IMR-90 (cell line): ENCODE results near the gene AGXT. TPM values are rescaled to one million over a fixed set of nuclear protein-coding genes. Genes with fewer than 3 reads are reported as not detected.

Source experiments
- ATAC-seq: fragments of 200-7000 bp; cut with Tn5 transposase; 2 replicates; pipeline ENCODE4 v1.9.1; 2020; ENCODE audit warnings: low read depth, mild to moderate bottlenecking, moderate library complexity
- BruUV-seq: library from RNA; stranded (reverse); fragments of 400-500 nt; replicated peaks from 2 replicates; lab custom pipeline; 2021; lab: Mats Ljungman, UMichigan
- CTCF ChIA-PET: fragments of 300-600 bp; formaldehyde crosslinking; extraction: SDS; loops from one replicate; lab custom pipeline; 2021; ENCODE audit warnings: antibody characterized with exemption; lab: Yijun Ruan, JAX
- POLR2A ChIA-PET: fragments of 300-600 bp; sonication (Branson Sonifier 250); formaldehyde crosslinking; loops from one replicate; lab custom pipeline; 2022; ENCODE audit warnings: antibody characterized with exemption; ENCODE audit not compliant: unreplicated experiment; lab: Charles Lee
- DNase-seq: peaks from one replicate; pipeline ENCODE4 v3.0.0; 2013
- H2AFZ ChIP-seq: replicated peaks from 2 replicates; pipeline ENCODE3; 2013; ENCODE audit warnings: low read length, mild to moderate bottlenecking; ENCODE audit not compliant: poor library complexity
- H2AK5ac ChIP-seq: 2 replicates; pipeline ENCODE4 v1.6.1; 2013; ENCODE audit warnings: low read depth, low read length, inconsistent platforms
- H2AK9ac ChIP-seq: replicated peaks from 2 replicates; pipeline ENCODE3; 2013; ENCODE audit warnings: mild to moderate bottlenecking, low read depth, low read length, moderate library complexity; ENCODE audit not compliant: poor library complexity
- H2BK120ac ChIP-seq: 2 replicates; pipeline ENCODE4 v1.6.1; 2013; ENCODE audit warnings: low read depth, low read length, inconsistent platforms
- H2BK15ac ChIP-seq: 3 replicates; pipeline ENCODE4 v1.6.1; 2013; ENCODE audit warnings: low read depth, low read length, inconsistent platforms
- H2BK20ac ChIP-seq: 2 replicates; pipeline ENCODE4 v1.6.1; 2013; ENCODE audit warnings: low read depth, mild to moderate bottlenecking, inconsistent platforms, low read length, moderate library complexity
- H2BK5ac ChIP-seq: 2 replicates; pipeline ENCODE4 v1.6.1; 2013; ENCODE audit warnings: mild to moderate bottlenecking, low read depth, low read length, inconsistent platforms; ENCODE audit not compliant: poor library complexity, severe bottlenecking
- H3K14ac ChIP-seq: replicated peaks from 2 replicates; pipeline ENCODE4 v1.6.1; 2013; ENCODE audit warnings: low read depth, low read length, inconsistent platforms
- H3K18ac ChIP-seq: 2 replicates; pipeline ENCODE4 v1.6.1; 2013; ENCODE audit warnings: low read depth, low read length, control low read depth
- H3K23ac ChIP-seq: 2 replicates; pipeline ENCODE4 v1.6.1; 2013; ENCODE audit warnings: low read depth, low read length, inconsistent platforms
- H3K27ac ChIP-seq: 2 replicates; pipeline ENCODE4 v1.5.1; 2013; ENCODE audit warnings: mild to moderate bottlenecking, control low read depth, low read length; ENCODE audit not compliant: insufficient read depth
- H3K27me3 ChIP-seq: 2 replicates; pipeline ENCODE4 v1.6.1; 2013; ENCODE audit warnings: low read length; ENCODE audit not compliant: control insufficient read depth, insufficient read depth
- H3K36me3 ChIP-seq: 2 replicates; pipeline ENCODE4 v1.6.1; 2013; ENCODE audit warnings: low read length, mixed read lengths; ENCODE audit not compliant: control insufficient read depth, insufficient read depth
- H3K4ac ChIP-seq: 2 replicates; pipeline ENCODE4 v1.6.1; 2013; ENCODE audit warnings: low read depth, low read length, inconsistent platforms
- H3K4me1 ChIP-seq: 2 replicates; pipeline ENCODE4 v1.6.1; 2013; ENCODE audit warnings: low read length, mixed read lengths; ENCODE audit not compliant: control insufficient read depth, insufficient read depth
- H3K4me2 ChIP-seq: 2 replicates; pipeline ENCODE4 v1.6.1; 2013; ENCODE audit warnings: low read depth, mild to moderate bottlenecking, control low read depth, low read length, moderate library complexity
- H3K4me3 ChIP-seq: 2 replicates; pipeline ENCODE4 v1.5.1; 2013; ENCODE audit warnings: low read depth, mild to moderate bottlenecking, control low read depth, low read length, moderate library complexity; ENCODE audit not compliant: insufficient read depth
- H3K56ac ChIP-seq: 2 replicates; pipeline ENCODE4 v1.6.1; 2013; ENCODE audit warnings: low read length, inconsistent platforms; ENCODE audit not compliant: insufficient read depth; ENCODE audit errors: extremely low read depth
- H3K79me1 ChIP-seq, 2 experiments: 2 replicates each; pipeline ENCODE4 v1.6.1; 2013; ENCODE audit warnings: low read length in 2 of 2, inconsistent platforms in 1 of 2, low read depth in 1 of 2
- H3K9ac ChIP-seq: 2 replicates; pipeline ENCODE4 v1.6.1; 2013; ENCODE audit warnings: low read depth, low read length, control low read depth
- H3K9me1 ChIP-seq: 2 replicates; pipeline ENCODE4 v1.6.1; 2013; ENCODE audit warnings: low read length, inconsistent platforms; ENCODE audit not compliant: insufficient read depth
- H3K9me3 ChIP-seq: 2 replicates; pipeline ENCODE4 v1.6.1; 2013; ENCODE audit warnings: low read length; ENCODE audit not compliant: control insufficient read depth, insufficient read depth
- H4K20me1 ChIP-seq: 2 replicates; pipeline ENCODE4 v1.6.1; 2013; ENCODE audit warnings: low read length, inconsistent platforms; ENCODE audit not compliant: insufficient read depth
- H4K5ac ChIP-seq: 2 replicates; pipeline ENCODE4 v1.6.1; 2013; ENCODE audit warnings: mild to moderate bottlenecking, low read depth, low read length, control low read depth
- H4K8ac ChIP-seq, 2 experiments: 2 replicates each; pipeline ENCODE4 v1.6.1; 2013; ENCODE audit warnings: low read depth in 2 of 2, low read length in 2 of 2, control low read depth in 1 of 2, inconsistent platforms in 1 of 2
- H4K91ac ChIP-seq: 2 replicates; pipeline ENCODE4 v1.6.1; 2013; ENCODE audit warnings: low read depth, low read length, inconsistent platforms; ENCODE audit not compliant: insufficient read depth
- BHLHE40 ChIP-seq: fragments of 150-350 bp; IDR thresholded peaks from 2 replicates; pipeline ENCODE4 v1.6.1; 2016; ENCODE audit warnings: mild to moderate bottlenecking, low read depth, low read length
- CEBPB ChIP-seq: IDR thresholded peaks from 2 replicates; pipeline ENCODE4 v1.6.1; 2012; ENCODE audit warnings: low read depth, low read length, improper control_type of control experiment
- CHD1 ChIP-seq: IDR thresholded peaks from 2 replicates; pipeline ENCODE4 v1.6.1; 2012; ENCODE audit warnings: low read depth, low read length, improper control_type of control experiment
- FOS ChIP-seq: fragments of 150-350 bp; IDR thresholded peaks from 2 replicates; pipeline ENCODE4 v1.6.1; 2016; ENCODE audit warnings: low read depth, low read length
- MAZ ChIP-seq: IDR thresholded peaks from 2 replicates; pipeline ENCODE4 v1.6.1; 2012; ENCODE audit warnings: low read depth, mild to moderate bottlenecking, low read length, improper control_type of control experiment, moderate library complexity, borderline replicate concordance
- NFE2L2 ChIP-seq: fragments of 150-350 bp; IDR thresholded peaks from 2 replicates; pipeline ENCODE4 v1.6.1; 2016; ENCODE audit warnings: low read depth, mild to moderate bottlenecking, low read length
- POLR2A ChIP-seq: IDR thresholded peaks from 2 replicates; pipeline ENCODE4 v1.6.1; 2012; ENCODE audit warnings: mild to moderate bottlenecking, low read depth, low read length
- RAD21 ChIP-seq: IDR thresholded peaks from 2 replicates; pipeline ENCODE4 v1.6.1; 2012; ENCODE audit warnings: low read length, improper control_type of control experiment
- RFX5 ChIP-seq: IDR thresholded peaks from 2 replicates; pipeline ENCODE4 v1.8.0; 2012; ENCODE audit warnings: low read depth, mild to moderate bottlenecking, low read length, moderate library complexity
- SMC3 ChIP-seq: fragments of 150-350 bp; IDR thresholded peaks from 2 replicates; pipeline ENCODE4 v1.6.1; 2016; ENCODE audit warnings: low read depth, mild to moderate bottlenecking, antibody characterized with exemption, low read length, moderate library complexity
- WGBS, 2 experiments: methylation state at CpG; one replicate each; pipeline versions ENCODE4 v1.1.5 to v1.1.7; 2013; ENCODE audit warnings: missing lambda C conversion rate in 2 of 2; ENCODE audit not compliant: insufficient read length in 1 of 2; ENCODE audit errors: extremely low coverage in 2 of 2; 5-methylcytosine and 5-hydroxymethylcytosine counted together
- dilution Hi-C: fragments of 300-500 bp; cut with HindIII; formaldehyde crosslinking; loops from one replicate; pipeline ENCODE4 v1.14.3; 2018; ENCODE audit warnings: low sequenced_read_pairs; ENCODE audit not compliant: unreplicated experiment
- in situ Hi-C: fragments of 300-500 bp; cut with MboI; formaldehyde crosslinking; loops from 3 replicates; pipeline ENCODE4 v1.14.3; 2019; ENCODE audit warnings: low sequenced_read_pairs, inconsistent platforms, mixed read lengths
- intact Hi-C: fragments of 100-400 bp; cut with micrococcal nuclease; formaldehyde crosslinking; loops from 2 replicates; pipeline ENCODE4 v1.10.0; 2022
- polyA plus RNA-seq, 3 experiments: library from polyadenylated mRNA; depleted of rRNA; stranded (reverse); fragments of >200 nt; gene quantifications; 2 replicates each; pipeline ENCODE4 v1.2.3, GENCODE V29; 2012; ENCODE audit warnings: low replicate concordance in 1 of 3
- total RNA-seq: library from RNA; depleted of rRNA; stranded (reverse); fragments of >200 nt; gene quantifications from 2 replicates; pipeline ENCODE4 v1.2.3, GENCODE V29; 2012
- TF ChIP-seq, protein P1 (sequence below): conservative IDR thresholded peaks from 2 replicates; pipeline ENCODE4 v1.5.1; 2012; ENCODE audit warnings: mild to moderate bottlenecking, low read depth, low read length, improper control_type of control experiment
- TF ChIP-seq, protein P2 (sequence below): fragments of 150-350 bp; IDR thresholded peaks from 2 replicates; pipeline ENCODE4 v1.6.1; 2016; ENCODE audit warnings: low read depth, mild to moderate bottlenecking, low read length, moderate library complexity, borderline replicate concordance

Gene AGXT
- total and polyA plus RNA-seq, 2 of the 4 experiments (the other 2 are of a cell fraction), result not detected

DNA sequence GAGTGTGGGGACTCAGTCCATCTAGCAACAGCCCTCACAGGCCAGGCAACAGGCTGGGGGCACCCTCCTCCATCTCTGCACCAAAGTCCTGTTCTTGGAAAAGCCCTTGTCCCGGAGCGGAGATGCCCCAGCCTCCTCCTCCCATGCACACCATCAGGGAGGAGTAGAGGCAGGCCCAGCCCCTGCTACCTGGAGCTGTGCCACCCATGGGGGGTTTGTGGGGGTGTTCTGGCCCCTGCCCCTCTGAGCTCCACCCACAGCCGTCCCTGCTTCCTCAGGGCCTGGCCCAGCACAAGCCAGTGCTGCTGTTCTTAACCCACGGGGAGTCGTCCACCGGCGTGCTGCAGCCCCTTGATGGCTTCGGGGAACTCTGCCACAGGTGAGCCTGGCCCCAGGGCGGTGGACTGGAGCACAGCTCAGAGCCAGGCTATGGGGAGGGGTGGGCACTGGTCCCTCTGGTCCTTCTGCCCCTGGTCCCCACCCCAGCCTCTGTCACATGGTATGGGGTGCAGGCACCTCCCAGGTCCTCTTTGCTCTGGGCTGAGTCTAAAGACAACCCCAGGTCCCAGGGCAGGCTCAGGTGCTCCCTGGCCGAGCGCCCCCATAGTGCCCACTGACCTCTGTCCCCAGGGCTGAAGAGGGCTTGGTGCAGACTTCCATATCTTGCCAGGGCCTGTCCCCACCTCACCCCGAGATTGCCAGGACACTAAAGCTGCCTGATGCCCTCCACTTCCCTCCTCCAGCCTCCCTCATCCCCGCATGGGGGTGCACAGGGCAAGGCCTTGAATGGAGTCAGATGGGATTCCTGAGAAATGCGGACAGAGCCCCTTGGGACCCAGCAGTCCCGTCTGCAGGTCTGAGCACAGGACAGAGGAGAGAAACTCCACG is 2.7 kb downstream of the AGXT start (continued):
- no peak for TF ChIP-seq RFX5

DNA sequence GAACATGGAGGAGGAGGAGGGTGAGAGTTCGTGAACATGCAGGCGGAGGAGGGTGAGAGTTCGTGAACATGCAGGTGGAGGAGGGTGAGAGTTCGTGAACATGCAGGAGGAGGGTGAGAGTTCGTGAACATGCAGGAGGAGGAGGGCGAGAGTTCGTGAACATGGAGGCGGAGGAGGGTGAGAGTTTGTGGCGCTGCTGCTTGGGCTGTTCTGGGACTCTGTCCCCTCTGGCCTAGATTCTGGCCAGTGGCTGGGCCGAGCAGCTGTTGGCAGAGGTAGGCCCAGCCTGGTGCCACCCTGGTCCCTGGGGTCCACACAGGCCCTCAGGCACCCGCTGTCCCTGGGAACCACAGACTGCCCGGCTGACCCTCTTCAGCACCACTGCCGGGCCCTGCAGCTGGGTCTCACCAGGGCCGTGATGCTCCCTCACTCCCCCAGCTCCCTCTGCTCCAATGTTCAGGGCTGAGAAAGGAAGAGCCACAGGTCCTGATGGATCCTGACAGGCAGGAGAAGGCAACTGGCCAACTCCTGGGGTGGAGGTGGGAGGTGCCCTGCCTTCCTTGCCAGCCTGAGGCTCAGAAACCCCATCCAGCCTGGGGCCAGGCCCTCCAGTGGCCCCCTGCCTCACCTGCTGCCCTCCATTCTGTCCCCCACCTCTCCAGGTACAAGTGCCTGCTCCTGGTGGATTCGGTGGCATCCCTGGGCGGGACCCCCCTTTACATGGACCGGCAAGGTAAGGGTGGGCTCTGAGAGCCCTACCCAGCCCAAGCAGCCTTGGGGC is 3.9 kb downstream of the AGXT start:
- no peaks in the 10 kb centered on the region for H3K36me3 ChIP-seq
- H2BK5ac ChIP-seq, result no peak overlapping the region
- ChIA-PET POLR2A (no interaction called here), CTCF (no interaction called here)
- H3K27me3 ChIP-seq, result peaks cover 35% of the 10 kb centered on the region
- H2AFZ ChIP-seq, result no peak overlapping the region
- in situ Hi-C loops (loop anchor here (25.0 kb wide), 1 partner anchor 790 kb away; no protein-coding TSS in a partner anchor), intact Hi-C loops (no loop called here), dilution Hi-C loops (no loop called here)
- no peak overlapping the region for H4K5ac ChIP-seq
- H4K20me1 ChIP-seq, result no peaks in the 10 kb centered on the region
- no peak overlapping the region for H3K14ac ChIP-seq
- 78% methylated on average over 10 of the region's 17 CpGs; no CpG with 5 or more reads in 1 of the 2 experiments for WGBS, 2 experiments
- H3K9me3 ChIP-seq, result no peaks in the 10 kb centered on the region
- H3K9ac ChIP-seq, result no peak overlapping the region
- no peak overlapping the region for H2BK120ac ChIP-seq
- no peak for DNase-seq
- H3K79me1 ChIP-seq, result no peaks in the 10 kb centered on the region
- H3K9me1 ChIP-seq, result no peaks in the 10 kb centered on the region
- no peak overlapping the region for H2BK15ac ChIP-seq
- no peak for ATAC-seq
- no peak overlapping the region for H3K4me3 ChIP-seq
- no peak overlapping the region for H3K56ac ChIP-seq
- H4K8ac ChIP-seq, result no peak overlapping the region
- no peak overlapping the region for H3K27ac ChIP-seq
- no peaks in the 10 kb centered on the region; the same call in 1 of the 2 replicates for H3K4me1 ChIP-seq
- H4K91ac ChIP-seq, result no peak overlapping the region
- H2BK20ac ChIP-seq, result no peak overlapping the region
- H2AK9ac ChIP-seq, result no peak overlapping the region
- no peak overlapping the region for H3K4ac ChIP-seq
- no peak overlapping the region for H3K18ac ChIP-seq
- H2AK5ac ChIP-seq, result no peak overlapping the region
- no peak overlapping the region for H3K4me2 ChIP-seq
- no peak overlapping the region for H3K23ac ChIP-seq
- no TSS peak for BruUV-seq
- no peak for TF ChIP-seq NFE2L2
- TF ChIP-seq, protein P1, sequence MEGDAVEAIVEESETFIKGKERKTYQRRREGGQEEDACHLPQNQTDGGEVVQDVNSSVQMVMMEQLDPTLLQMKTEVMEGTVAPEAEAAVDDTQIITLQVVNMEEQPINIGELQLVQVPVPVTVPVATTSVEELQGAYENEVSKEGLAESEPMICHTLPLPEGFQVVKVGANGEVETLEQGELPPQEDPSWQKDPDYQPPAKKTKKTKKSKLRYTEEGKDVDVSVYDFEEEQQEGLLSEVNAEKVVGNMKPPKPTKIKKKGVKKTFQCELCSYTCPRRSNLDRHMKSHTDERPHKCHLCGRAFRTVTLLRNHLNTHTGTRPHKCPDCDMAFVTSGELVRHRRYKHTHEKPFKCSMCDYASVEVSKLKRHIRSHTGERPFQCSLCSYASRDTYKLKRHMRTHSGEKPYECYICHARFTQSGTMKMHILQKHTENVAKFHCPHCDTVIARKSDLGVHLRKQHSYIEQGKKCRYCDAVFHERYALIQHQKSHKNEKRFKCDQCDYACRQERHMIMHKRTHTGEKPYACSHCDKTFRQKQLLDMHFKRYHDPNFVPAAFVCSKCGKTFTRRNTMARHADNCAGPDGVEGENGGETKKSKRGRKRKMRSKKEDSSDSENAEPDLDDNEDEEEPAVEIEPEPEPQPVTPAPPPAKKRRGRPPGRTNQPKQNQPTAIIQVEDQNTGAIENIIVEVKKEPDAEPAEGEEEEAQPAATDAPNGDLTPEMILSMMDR, result no peak
- no peak for TF ChIP-seq RFX5
- no peak for TF ChIP-seq RAD21
- TF ChIP-seq BHLHE40, result no peak
- TF ChIP-seq POLR2A, result no peak
- no peak for TF ChIP-seq CEBPB
- no peak for TF ChIP-seq SMC3
- no peak for TF ChIP-seq CHD1
- no peak for TF ChIP-seq FOS
- TF ChIP-seq, protein P2, sequence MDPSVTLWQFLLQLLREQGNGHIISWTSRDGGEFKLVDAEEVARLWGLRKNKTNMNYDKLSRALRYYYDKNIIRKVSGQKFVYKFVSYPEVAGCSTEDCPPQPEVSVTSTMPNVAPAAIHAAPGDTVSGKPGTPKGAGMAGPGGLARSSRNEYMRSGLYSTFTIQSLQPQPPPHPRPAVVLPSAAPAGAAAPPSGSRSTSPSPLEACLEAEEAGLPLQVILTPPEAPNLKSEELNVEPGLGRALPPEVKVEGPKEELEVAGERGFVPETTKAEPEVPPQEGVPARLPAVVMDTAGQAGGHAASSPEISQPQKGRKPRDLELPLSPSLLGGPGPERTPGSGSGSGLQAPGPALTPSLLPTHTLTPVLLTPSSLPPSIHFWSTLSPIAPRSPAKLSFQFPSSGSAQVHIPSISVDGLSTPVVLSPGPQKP, result no peak
- TF ChIP-seq MAZ, result no peak
